SK-N-MC (cell line): ENCODE data around the gene DONSON.

ENCODE experiments used
- EZH2 ChIP-seq: fragments of 200-600 bp; sonication (generic); IDR thresholded peaks from one replicate; pipeline ENCODE4 v1.6.1; 2017; ENCODE audit warnings: antibody characterized with exemption
- FOXP2 ChIP-seq: optimal IDR thresholded peaks from 2 replicates; pipeline ENCODE3; 2011; ENCODE audit warnings: mild to moderate bottlenecking, moderate library complexity; ENCODE audit not compliant: insufficient read depth; ENCODE audit errors: extremely low read length, control extremely low read depth
- POLR2AphosphoS5 ChIP-seq: IDR thresholded peaks from 2 replicates; pipeline ENCODE4 v1.6.1; 2012; ENCODE audit warnings: mild to moderate bottlenecking, low read depth, low read length, borderline replicate concordance

DNA sequence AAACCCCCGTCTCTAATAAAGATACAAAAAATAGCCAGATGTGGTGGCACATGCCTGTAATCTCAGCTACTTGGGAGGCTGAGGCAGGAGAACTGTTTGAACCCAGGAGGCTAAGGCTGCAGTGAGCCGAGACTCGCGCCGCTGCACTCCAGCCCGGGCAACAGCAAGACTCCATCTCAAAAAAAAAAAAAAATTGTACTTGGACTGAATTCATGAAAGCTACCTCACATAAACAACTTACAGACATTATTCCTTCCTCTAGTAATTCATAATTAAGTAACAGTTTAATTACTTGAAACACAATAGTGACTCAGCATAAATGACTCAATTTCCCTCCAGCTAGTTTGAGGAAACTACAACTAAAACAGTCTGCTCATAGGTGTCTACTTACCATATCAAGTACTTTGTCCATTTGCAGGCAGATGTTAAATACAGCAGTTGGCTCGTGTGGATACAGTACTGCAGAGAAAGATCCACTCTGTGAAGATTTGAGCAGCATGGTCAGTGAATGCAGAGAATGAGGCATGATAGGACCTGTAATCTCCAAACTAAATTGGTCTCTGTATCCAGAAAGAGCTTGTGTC lies 9.4 kb downstream of the DONSON start:
- no peak for TF ChIP-seq POLR2AphosphoS5
- no peak for TF ChIP-seq FOXP2
- TF ChIP-seq EZH2, result no peak
